WTC11 (cell line): ENCODE data around the gene SF3B4. TPM values are rescaled to one million over a fixed set of nuclear protein-coding genes. Genes with fewer than 3 reads are reported as not detected.

Experiments used
- CDX4 ChIP-seq: fragments of 250-450 bp; sonication (Bioruptor Pico); IDR thresholded peaks from 2 replicates; pipeline ENCODE4 v1.9.0; 2021; ENCODE audit warnings: moderate library complexity, mild to moderate bottlenecking, inconsistent platforms, borderline replicate concordance
- CREM ChIP-seq: sonication (generic); formaldehyde crosslinking; IDR thresholded peaks from 2 replicates; pipeline ENCODE4 v1.8.1; 2022; ENCODE audit warnings: mild to moderate bottlenecking, missing genetic modification reagents, moderate library complexity
- ESRRA ChIP-seq: sonication (generic); formaldehyde crosslinking; IDR thresholded peaks from 2 replicates; pipeline ENCODE4 v1.8.1; 2022; ENCODE audit warnings: mild to moderate bottlenecking, missing genetic modification reagents, borderline replicate concordance
- FOXK1 ChIP-seq: sonication (generic); formaldehyde crosslinking; IDR thresholded peaks from 2 replicates; pipeline ENCODE4 v1.8.0; 2022; ENCODE audit warnings: mild to moderate bottlenecking, moderate library complexity, missing genetic modification reagents
- FOXP1 ChIP-seq: sonication (generic); formaldehyde crosslinking; IDR thresholded peaks from 2 replicates; pipeline ENCODE4 v1.8.0; 2022; ENCODE audit warnings: missing genetic modification reagents, mild to moderate bottlenecking, moderate library complexity, borderline replicate concordance
- FOXP4 ChIP-seq: sonication (generic); formaldehyde crosslinking; IDR thresholded peaks from 2 replicates; pipeline ENCODE4 v1.8.0; 2022; ENCODE audit warnings: mild to moderate bottlenecking, missing genetic modification reagents
- GRHL2 ChIP-seq: fragments of 250-450 bp; sonication (Bioruptor Pico); IDR thresholded peaks from 2 replicates; pipeline ENCODE4 v1.8.0; 2022; ENCODE audit warnings: mild to moderate bottlenecking, moderate library complexity; ENCODE audit not compliant: insufficient replicate concordance, severe bottlenecking
- JAZF1 ChIP-seq: fragments of 250-450 bp; sonication (Bioruptor Pico); IDR thresholded peaks from 2 replicates; pipeline ENCODE4 v1.9.0; 2021; ENCODE audit warnings: moderate library complexity, mild to moderate bottlenecking, inconsistent platforms
- KAT7 ChIP-seq: sonication (generic); formaldehyde crosslinking; IDR thresholded peaks from 2 replicates; pipeline ENCODE4 v1.8.1; 2023; ENCODE audit warnings: missing genetic modification reagents, mild to moderate bottlenecking, borderline replicate concordance
- MXD4 ChIP-seq: fragments of 250-450 bp; sonication (Bioruptor Pico); IDR thresholded peaks from 2 replicates; pipeline ENCODE4 v1.8.0; 2021; ENCODE audit warnings: mild to moderate bottlenecking, moderate library complexity, borderline replicate concordance
- PRDM15 ChIP-seq: sonication (generic); formaldehyde crosslinking; IDR thresholded peaks from 2 replicates; pipeline ENCODE4 v1.8.0; 2022; ENCODE audit warnings: missing genetic modification reagents
- SP1 ChIP-seq: sonication (generic); formaldehyde crosslinking; conservative IDR thresholded peaks from 2 replicates; pipeline ENCODE4 v1.8.1; 2022; ENCODE audit warnings: missing genetic modification reagents
- TCF7 ChIP-seq: sonication (generic); formaldehyde crosslinking; IDR thresholded peaks from 2 replicates; pipeline ENCODE4 v1.8.0; 2022; ENCODE audit warnings: mild to moderate bottlenecking, low read depth, missing genetic modification reagents, moderate library complexity
- TEAD1 ChIP-seq: sonication (generic); formaldehyde crosslinking; IDR thresholded peaks from 2 replicates; pipeline ENCODE4 v1.8.0; 2022; ENCODE audit warnings: mild to moderate bottlenecking, missing genetic modification reagents
- TP53 ChIP-seq: sonication (generic); formaldehyde crosslinking; IDR thresholded peaks from 2 replicates; pipeline ENCODE4 v1.8.1; 2023; ENCODE audit warnings: mild to moderate bottlenecking, missing genetic modification reagents
- ZBTB43 ChIP-seq: sonication (generic); formaldehyde crosslinking; IDR thresholded peaks from 2 replicates; pipeline ENCODE4 v1.8.1; 2023; ENCODE audit warnings: mild to moderate bottlenecking, missing genetic modification reagents
- ZNF219 ChIP-seq: sonication (generic); formaldehyde crosslinking; IDR thresholded peaks from 2 replicates; pipeline ENCODE4 v1.8.0; 2023; ENCODE audit warnings: missing genetic modification reagents, mild to moderate bottlenecking, borderline replicate concordance
- ZNF263 ChIP-seq: sonication (generic); formaldehyde crosslinking; IDR thresholded peaks from 2 replicates; pipeline ENCODE4 v1.8.1; 2022; ENCODE audit warnings: low read depth, mild to moderate bottlenecking, moderate library complexity, missing genetic modification reagents
- ZNF317 ChIP-seq: sonication (generic); formaldehyde crosslinking; IDR thresholded peaks from 2 replicates; pipeline ENCODE4 v1.8.1; 2023; ENCODE audit warnings: low read depth, mild to moderate bottlenecking, moderate library complexity, missing genetic modification reagents, borderline replicate concordance
- total RNA-seq: library from RNA; stranded (reverse); gene quantifications from 3 replicates; pipeline ENCODE4 v1.2.3, GENCODE V29; 2021
- TF ChIP-seq, protein P1 (sequence below): sonication (generic); formaldehyde crosslinking; IDR thresholded peaks from 2 replicates; pipeline ENCODE4 v1.8.1; 2023; ENCODE audit warnings: mild to moderate bottlenecking, missing genetic modification reagents
- TF ChIP-seq, protein P2 (sequence below): sonication (generic); formaldehyde crosslinking; IDR thresholded peaks from 2 replicates; pipeline ENCODE4 v1.8.0; 2022; ENCODE audit warnings: mild to moderate bottlenecking, missing genetic modification reagents
- TF ChIP-seq, protein P3 (sequence below): sonication (generic); formaldehyde crosslinking; IDR thresholded peaks from 2 replicates; pipeline ENCODE4 v1.8.0; 2022; ENCODE audit warnings: mild to moderate bottlenecking, missing genetic modification reagents

Gene SF3B4
- total RNA-seq, 1 experiment from 2014 or later: 90.1 TPM

DNA sequence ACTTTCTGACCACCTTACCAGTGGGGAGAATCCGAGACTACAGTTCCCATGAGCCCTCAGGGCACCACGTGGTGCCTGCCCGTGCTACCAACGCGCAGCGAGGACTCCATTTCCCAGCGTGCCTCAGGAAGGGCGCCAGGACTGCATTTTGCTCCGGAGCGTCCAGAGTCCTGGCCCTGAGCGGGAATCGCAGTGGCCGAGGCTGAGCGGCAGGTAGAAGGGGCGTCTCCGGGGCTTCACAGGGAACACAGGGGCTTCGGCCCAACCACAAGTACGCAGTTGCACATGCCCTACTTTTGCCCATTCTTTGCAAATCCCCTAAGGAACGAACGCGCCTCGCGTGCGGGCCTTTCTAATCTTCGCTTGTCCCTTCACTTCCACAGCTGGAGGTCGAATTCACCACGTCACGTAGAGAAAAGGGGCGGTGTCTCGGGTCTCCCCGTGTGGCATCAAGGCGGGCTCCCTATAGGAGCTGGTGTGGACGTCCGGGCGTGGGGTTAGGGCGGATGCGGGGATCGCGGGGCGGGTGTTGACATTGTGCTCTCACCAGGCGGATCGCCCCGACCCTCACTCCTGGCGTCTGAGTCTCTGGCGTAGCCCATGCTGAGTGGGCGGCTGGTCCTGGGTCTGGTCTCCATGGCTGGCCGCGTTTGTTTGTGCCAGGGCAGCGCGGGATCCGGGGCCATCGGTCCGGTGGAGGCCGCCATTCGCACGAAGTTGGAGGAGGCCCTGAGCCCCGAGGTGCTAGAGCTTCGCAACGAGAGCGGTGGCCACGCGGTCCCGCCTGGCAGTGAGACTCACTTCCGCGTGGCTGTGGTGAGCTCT is 27.9 kb downstream of the SF3B4 start, which contains the start of gene BOLA1 (continued):
- TF ChIP-seq, protein P1, sequence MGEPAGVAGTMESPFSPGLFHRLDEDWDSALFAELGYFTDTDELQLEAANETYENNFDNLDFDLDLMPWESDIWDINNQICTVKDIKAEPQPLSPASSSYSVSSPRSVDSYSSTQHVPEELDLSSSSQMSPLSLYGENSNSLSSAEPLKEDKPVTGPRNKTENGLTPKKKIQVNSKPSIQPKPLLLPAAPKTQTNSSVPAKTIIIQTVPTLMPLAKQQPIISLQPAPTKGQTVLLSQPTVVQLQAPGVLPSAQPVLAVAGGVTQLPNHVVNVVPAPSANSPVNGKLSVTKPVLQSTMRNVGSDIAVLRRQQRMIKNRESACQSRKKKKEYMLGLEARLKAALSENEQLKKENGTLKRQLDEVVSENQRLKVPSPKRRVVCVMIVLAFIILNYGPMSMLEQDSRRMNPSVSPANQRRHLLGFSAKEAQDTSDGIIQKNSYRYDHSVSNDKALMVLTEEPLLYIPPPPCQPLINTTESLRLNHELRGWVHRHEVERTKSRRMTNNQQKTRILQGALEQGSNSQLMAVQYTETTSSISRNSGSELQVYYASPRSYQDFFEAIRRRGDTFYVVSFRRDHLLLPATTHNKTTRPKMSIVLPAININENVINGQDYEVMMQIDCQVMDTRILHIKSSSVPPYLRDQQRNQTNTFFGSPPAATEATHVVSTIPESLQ (CRISPR knock-in tag): no peak
- peak; percentile 67; the same call in 1 of the 2 replicates for TF ChIP-seq PRDM15 (CRISPR knock-in tag)
- TF ChIP-seq JAZF1: no peak
- no peak for TF ChIP-seq ZNF317
- TF ChIP-seq FOXK1: no peak
- no peak for TF ChIP-seq MXD4
- peak; percentile 58 for TF ChIP-seq CREM (CRISPR knock-in tag)
- no peak for TF ChIP-seq KAT7 (CRISPR knock-in tag)
- TF ChIP-seq, protein P2, sequence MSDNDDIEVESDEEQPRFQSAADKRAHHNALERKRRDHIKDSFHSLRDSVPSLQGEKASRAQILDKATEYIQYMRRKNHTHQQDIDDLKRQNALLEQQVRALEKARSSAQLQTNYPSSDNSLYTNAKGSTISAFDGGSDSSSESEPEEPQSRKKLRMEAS (CRISPR knock-in tag): peak; percentile 80
- no peak for TF ChIP-seq GRHL2 (CRISPR knock-in tag)
- TF ChIP-seq TP53 (CRISPR knock-in tag): no peak
- no peak for TF ChIP-seq ZBTB43 (CRISPR knock-in tag)
- no peak; the same call in 1 of the 2 replicates for TF ChIP-seq FOXP4
- no peak for TF ChIP-seq ZNF219 (CRISPR knock-in tag)
- TF ChIP-seq, protein P3, sequence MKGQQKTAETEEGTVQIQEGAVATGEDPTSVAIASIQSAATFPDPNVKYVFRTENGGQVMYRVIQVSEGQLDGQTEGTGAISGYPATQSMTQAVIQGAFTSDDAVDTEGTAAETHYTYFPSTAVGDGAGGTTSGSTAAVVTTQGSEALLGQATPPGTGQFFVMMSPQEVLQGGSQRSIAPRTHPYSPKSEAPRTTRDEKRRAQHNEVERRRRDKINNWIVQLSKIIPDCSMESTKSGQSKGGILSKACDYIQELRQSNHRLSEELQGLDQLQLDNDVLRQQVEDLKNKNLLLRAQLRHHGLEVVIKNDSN: peak; percentile 100
- TF ChIP-seq CDX4 (CRISPR knock-in tag): no peak
- TF ChIP-seq FOXP1 (CRISPR knock-in tag): 0 out of 2 replicates have a peak, but pooled peaks have one; percentile 14
- TF ChIP-seq ZNF263 (CRISPR knock-in tag): no peak
- peak; percentile 33; the same call in 1 of the 2 replicates for TF ChIP-seq TEAD1 (CRISPR knock-in tag)
- TF ChIP-seq ESRRA: no peak
- 0 out of 2 replicates have a peak, but pooled peaks have one; percentile 25 for TF ChIP-seq SP1 (CRISPR knock-in tag)
- TF ChIP-seq TCF7 (CRISPR knock-in tag): no peak
